HG02973 (cell line): ENCODE measurements around the gene BMPR1A.
"Not testable (repeated sequence)": the region's sequence is repeated elsewhere in the genome, so short reads cannot be mapped to it uniquely, and the experiment has no call there.

Experiments
- ATAC-seq: cut with Tn5 transposase; IDR thresholded peaks from one replicate; pipeline ENCODE4 v1.9.1; 2021; ENCODE audit warnings: moderate library complexity; ENCODE audit not compliant: unreplicated experiment

The BMPR1A gene

GRCh38 chr10:86952106-86952505, 195.7 kb downstream of the BMPR1A start:
- ATAC-seq = no peak

- not testable (repeated sequence) for ATAC-seq
Observed at GRCh38 chr10:86952697-86953096, 196.3 kb downstream of the BMPR1A start.

GRCh38 chr10:86953747-86954680, 197.6 kb downstream of the BMPR1A start:
- ATAC-seq = no peak

GRCh38 chr10:86954681-86955500, 198.5 kb downstream of the BMPR1A start:
- ATAC-seq = no peak

GRCh38 chr10:86955501-86956194, 199.2 kb downstream of the BMPR1A start:
- ATAC-seq = no peak

GRCh38 chr10:86956195-86956847, 199.9 kb downstream of the BMPR1A start:
- ATAC-seq = no peak

GRCh38 chr10:86956848-86957448, 200.5 kb downstream of the BMPR1A start:
- ATAC-seq = no peak

GRCh38 chr10:86957471-86958115, 201.2 kb downstream of the BMPR1A start, which contains the start of gene MMRN2:
Gene MMRN2 (minus strand): TSS chr10:86957615. CDS start chr10:86957541, 74 bp downstream.
- no peak for ATAC-seq

- ATAC-seq = no peak
Observed at GRCh38 chr10:86958116-86958900, 201.9 kb downstream of the BMPR1A start, which contains the start of gene SNCG. Gene SNCG (plus strand): TSS chr10:86958599. CDS start chr10:86958698, 99 bp downstream.

GRCh38 chr10:86958901-86959736, 202.7 kb downstream of the BMPR1A start:
- no peak for ATAC-seq

- no peak for ATAC-seq
Observed at GRCh38 chr10:86959737-86960002, 203.3 kb downstream of the BMPR1A start.

GRCh38 chr10:86960003-86960862, 203.8 kb downstream of the BMPR1A start:
- ATAC-seq = peak; percentile 55

- ATAC-seq = no peak
Observed at GRCh38 chr10:86960863-86961434, 204.5 kb downstream of the BMPR1A start.

GRCh38 chr10:86961481-86962091, 205.2 kb downstream of the BMPR1A start:
- ATAC-seq = no peak

- ATAC-seq = no peak
Observed at GRCh38 chr10:86962136-86962980, 205.9 kb downstream of the BMPR1A start.

GRCh38 chr10:86962981-86963310, 206.5 kb downstream of the BMPR1A start:
- ATAC-seq = no peak
